Stimulated activated naive B cell treated with anti-CD40 and anti-IgM and Interleukin-4, amounts not matched to agents 10 μg/mL and 1 μg/mL and 100 μg/mL, for 72 hours (primary cell): ENCODE data around the gene SPOP.

Experiments
- ATAC-seq, 2 donors: fragments of 150-1000 bp; cut with Tn5 transposase; replicated peaks; 2 replicates each; pipeline ENCODE4 v1.10.0; 2021; ENCODE audit warnings: moderate library complexity in 1 of 2
- DNase-seq: peaks from one replicate; pipeline ENCODE4 v3.0.0; 2021
- H3K27ac Mint-ChIP-seq: one replicate; pipeline ENCODE4 v1.8.0; 2022; ENCODE audit warnings: mild to moderate bottlenecking, mixed read lengths
- H3K27me3 Mint-ChIP-seq, 2 donors: one replicate each; pipeline ENCODE4 v1.8.0; 2022; ENCODE audit warnings: mixed read lengths in 2 of 2
- H3K36me3 Mint-ChIP-seq, 2 donors: one replicate each; pipeline ENCODE4 v1.8.0; 2022; ENCODE audit warnings: mixed read lengths in 2 of 2, mild to moderate bottlenecking in 1 of 2
- H3K4me1 Mint-ChIP-seq, 2 donors: one replicate each; pipeline ENCODE4 v1.8.0; 2022; ENCODE audit warnings: mixed read lengths in 2 of 2, mild to moderate bottlenecking in 1 of 2
- H3K4me3 Mint-ChIP-seq, 2 donors: one replicate each; pipeline ENCODE4 v1.8.0; 2022; ENCODE audit warnings: mild to moderate bottlenecking in 2 of 2, mixed read lengths in 2 of 2, moderate library complexity in 1 of 2
- H3K9me3 Mint-ChIP-seq, 2 donors: one replicate each; pipeline ENCODE4 v1.8.0; 2022; ENCODE audit warnings: mixed read lengths in 2 of 2, mild to moderate bottlenecking in 1 of 2

Gene SPOP

DNA sequence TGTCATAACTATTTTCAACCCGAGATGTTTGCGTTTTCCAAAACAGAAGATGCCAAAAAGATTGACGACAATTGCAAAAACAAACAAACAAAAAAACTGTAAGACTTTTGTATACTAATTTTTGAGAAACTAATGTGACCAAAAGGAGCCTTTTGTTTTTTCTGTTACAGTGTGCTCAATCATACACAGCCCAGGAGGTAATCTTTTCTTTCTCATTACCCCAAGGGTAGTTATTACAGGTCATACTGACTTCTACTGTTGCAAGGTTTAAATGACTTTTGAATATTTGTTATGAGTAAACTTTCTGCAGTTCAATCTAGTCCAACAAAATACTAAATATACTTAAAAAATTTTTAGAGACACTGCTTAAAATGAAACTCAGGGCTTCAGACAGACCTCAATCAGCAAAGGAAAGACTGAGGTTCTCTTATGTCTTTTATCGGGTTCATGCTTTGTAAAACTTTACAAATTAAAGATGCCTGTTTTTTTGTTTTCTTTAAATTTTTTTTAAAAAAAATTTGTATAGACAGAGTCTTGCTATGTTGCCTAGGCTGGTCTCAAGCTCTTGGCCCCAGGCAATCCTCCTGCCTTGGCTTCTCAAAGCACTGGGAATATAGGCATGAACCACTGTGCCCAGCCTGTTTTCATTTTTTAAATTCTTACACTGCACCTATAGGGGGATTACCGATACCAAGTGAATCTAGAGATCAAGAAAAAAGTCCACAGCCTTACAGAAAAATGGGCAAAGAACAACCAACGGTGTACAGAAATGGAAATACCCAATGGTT is 47.6 kb downstream of the SPOP start:
- peaks cover 0 to 2% of the 10 kb centered on the region in 2 donors for H3K36me3 Mint-ChIP-seq
- no peak overlapping the region for H3K27ac Mint-ChIP-seq
- no peak for ATAC-seq
- H3K4me1 Mint-ChIP-seq = peaks cover 7 to 12% of the 10 kb centered on the region in 2 donors
- H3K9me3 Mint-ChIP-seq = no peaks in the 10 kb centered on the region
- DNase-seq = no peak
- H3K4me3 Mint-ChIP-seq = no peak overlapping the region
- H3K27me3 Mint-ChIP-seq = no peaks in the 10 kb centered on the region

DNA sequence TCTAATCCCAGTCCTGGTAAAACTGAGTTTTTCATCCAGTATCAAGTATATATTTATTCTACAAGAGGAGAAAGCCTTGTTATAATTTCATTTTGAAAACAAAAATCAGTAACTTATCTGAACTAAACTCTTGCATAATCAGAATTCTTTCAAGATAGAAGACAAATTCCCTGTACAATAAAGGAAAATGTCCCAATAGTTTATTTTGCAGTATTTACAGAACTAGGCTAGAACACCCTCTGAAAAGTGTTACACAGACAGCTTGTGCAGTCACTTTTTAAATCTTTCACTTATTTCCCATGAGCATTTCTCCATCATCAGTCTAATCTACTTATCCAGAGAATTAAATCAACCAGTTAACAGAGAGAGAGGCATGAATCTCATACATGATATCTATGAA is 48.5 kb downstream of the SPOP start:
- Mint-ChIP-seq H3K27ac (no peak overlapping the region), H3K4me3 (no peak overlapping the region), H3K9me3 (no peaks in the 10 kb centered on the region), H3K27me3 (no peaks in the 10 kb centered on the region), H3K4me1 (peaks cover 7 to 12% of the 10 kb centered on the region in 2 donors), H3K36me3 (peaks cover 0 to 2% of the 10 kb centered on the region in 2 donors)
- no peak for ATAC-seq
- DNase-seq = no peak

DNA sequence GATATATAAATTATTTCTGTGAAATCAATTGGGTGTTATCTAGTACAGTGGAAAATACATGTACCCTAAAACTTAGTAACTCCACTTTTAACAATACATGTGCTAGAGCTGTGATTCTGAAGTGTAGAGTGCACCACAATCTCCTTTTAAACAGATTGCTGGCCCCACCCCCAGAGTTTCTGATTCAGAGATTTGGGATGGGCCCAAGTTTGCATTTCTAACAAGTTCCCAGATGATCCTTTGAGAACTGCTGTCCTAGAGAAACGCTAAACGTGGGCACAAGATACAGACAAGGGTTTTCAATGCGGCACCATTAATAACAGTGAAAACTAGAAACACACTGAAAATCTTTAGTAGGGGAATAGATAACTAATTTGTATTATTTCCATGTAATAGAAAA is 53.0 kb downstream of the SPOP start:
- Mint-ChIP-seq H3K36me3 (peaks cover 9 to 17% of the 10 kb centered on the region in 2 donors), H3K27ac (no peak overlapping the region), H3K9me3 (no peaks in the 10 kb centered on the region), H3K27me3 (no peaks in the 10 kb centered on the region), H3K4me1 (peaks cover 0 to 2% of the 10 kb centered on the region in 2 donors), H3K4me3 (no peak overlapping the region)
- DNase-seq = no peak
- ATAC-seq = no peak

DNA sequence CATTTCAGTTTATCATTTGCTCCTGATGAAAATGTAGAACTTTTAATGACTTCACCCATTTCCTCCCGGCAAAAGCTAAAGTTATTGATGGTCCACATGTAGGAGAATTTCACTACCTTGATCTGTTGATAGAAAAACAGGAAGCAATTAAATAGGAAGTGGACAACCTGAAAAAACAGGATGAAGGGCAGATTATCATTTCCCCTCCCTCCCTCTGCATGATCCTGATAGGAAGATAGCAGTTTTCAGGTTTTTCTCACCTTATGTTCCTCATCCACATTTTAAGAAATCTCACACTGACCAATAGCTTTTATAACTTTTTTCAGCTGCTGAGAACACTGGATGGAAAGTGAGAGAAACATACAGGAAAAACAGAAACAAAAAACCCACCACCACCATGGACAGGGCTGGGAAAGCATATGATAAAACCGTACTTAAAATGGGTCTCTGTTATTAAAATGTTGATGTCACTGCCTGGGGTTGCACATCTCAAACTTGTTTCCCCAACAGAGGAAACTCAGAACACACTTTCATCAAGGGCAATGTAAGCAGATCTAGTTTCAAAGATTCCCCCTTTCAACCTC is 55.9 kb downstream of the SPOP start:
- DNase-seq = no peak
- no peaks in the 10 kb centered on the region for H3K27me3 Mint-ChIP-seq
- H3K36me3 Mint-ChIP-seq = peaks cover 14 to 29% of the 10 kb centered on the region in 2 donors
- no peaks in the 10 kb centered on the region for H3K4me1 Mint-ChIP-seq
- no peaks in the 10 kb centered on the region for H3K9me3 Mint-ChIP-seq
- H3K4me3 Mint-ChIP-seq = no peak overlapping the region
- no peak for ATAC-seq
- no peak overlapping the region for H3K27ac Mint-ChIP-seq

DNA sequence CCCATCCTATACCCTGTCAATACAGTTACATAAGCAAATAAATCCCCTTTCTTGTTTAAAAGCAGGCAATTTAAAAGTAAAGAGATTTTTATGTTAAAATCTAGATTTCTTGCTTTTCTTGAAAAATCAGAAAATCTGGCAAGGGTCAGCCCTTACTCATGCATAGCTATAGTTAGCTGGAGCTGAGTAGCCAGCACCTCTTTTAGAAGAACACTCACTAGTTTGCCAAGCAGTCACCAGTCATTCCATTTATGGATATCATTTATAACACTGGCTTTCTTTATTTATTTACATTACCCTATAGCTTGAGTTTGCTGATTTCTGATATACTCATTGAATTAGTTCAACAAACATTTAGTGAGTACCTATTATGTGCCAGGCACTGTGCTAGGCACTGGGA is 56.5 kb downstream of the SPOP start:
- Mint-ChIP-seq H3K27me3 (no peaks in the 10 kb centered on the region), H3K4me1 (peaks cover 0 to 4% of the 10 kb centered on the region in 2 donors), H3K36me3 (peaks cover 20 to 34% of the 10 kb centered on the region in 2 donors), H3K4me3 (no peak overlapping the region), H3K9me3 (no peaks in the 10 kb centered on the region), H3K27ac (peak overlapping the region; percentile 25)
- ATAC-seq = no peak
- DNase-seq = no peak

GRCh38 chr17:49618028-49618611 is 59.8 kb downstream of the SPOP start:
- DNase-seq (no peak), ATAC-seq (no peak)
- H3K4me3 Mint-ChIP-seq = no peak overlapping the region
- H3K9me3 Mint-ChIP-seq = no peaks in the 10 kb centered on the region
- no peak overlapping the region for H3K27ac Mint-ChIP-seq
- peaks cover 0 to 6% of the 10 kb centered on the region in 2 donors for H3K4me1 Mint-ChIP-seq
- H3K27me3 Mint-ChIP-seq = no peaks in the 10 kb centered on the region
- H3K36me3 Mint-ChIP-seq = peaks cover 25 to 34% of the 10 kb centered on the region in 2 donors

DNA sequence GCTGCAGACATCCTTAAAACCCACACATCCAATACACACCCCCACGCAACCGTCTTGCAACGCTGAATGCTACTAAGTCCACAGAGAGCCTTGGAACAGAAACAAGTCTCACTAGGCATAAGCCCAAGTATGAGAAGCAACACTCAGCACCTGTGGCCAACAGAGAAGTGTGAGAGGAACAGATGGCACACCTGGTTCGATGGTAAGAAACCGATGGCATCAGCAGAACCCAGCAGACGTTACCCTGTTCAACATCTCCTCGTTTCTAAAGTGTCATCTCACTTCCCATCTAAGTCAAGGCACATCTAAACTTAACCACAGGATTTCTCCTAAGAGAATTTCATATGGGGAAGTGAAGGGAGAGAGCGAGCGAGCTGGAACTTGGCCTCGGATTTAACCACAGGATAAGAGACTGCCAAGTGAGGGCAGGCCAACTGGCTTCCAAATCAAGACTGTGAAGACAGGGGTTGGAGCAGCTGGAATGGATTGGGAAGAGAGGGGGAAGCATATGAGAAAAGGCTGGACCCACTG is 61.2 kb downstream of the SPOP start:
- no peak for ATAC-seq
- Mint-ChIP-seq H3K4me3 (no peak overlapping the region), H3K4me1 (peaks cover 0 to 6% of the 10 kb centered on the region in 2 donors), H3K36me3 (peaks cover 24 to 31% of the 10 kb centered on the region in 2 donors), H3K9me3 (no peaks in the 10 kb centered on the region), H3K27me3 (no peaks in the 10 kb centered on the region), H3K27ac (no peak overlapping the region)
- DNase-seq = no peak

DNA sequence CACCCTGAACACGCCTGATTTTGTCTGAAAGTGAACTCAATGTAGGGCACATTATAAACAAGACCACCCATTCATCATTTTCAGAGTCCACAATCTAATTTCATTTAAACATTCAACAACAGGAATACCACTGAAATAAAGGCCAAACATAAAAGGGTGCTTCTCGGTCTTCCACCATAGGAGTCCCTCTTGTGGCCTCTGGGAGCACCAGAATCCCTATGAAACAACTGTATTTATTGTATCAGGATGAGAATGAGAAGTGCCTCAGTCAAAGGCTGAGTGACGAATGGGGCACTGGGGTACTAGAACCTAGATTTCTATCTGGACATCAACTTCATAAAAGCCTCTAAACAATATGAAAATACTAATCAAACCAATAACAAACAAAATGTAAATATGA is 61.8 kb downstream of the SPOP start:
- peak overlapping the region; percentile 71 for H3K27ac Mint-ChIP-seq
- no peak overlapping the region for H3K4me3 Mint-ChIP-seq
- no peak for ATAC-seq
- H3K36me3 Mint-ChIP-seq = peaks cover 27 to 30% of the 10 kb centered on the region in 2 donors
- no peak for DNase-seq
- H3K4me1 Mint-ChIP-seq = peaks cover 0 to 6% of the 10 kb centered on the region in 2 donors
- no peaks in the 10 kb centered on the region for H3K9me3 Mint-ChIP-seq
- no peaks in the 10 kb centered on the region for H3K27me3 Mint-ChIP-seq

- no peak for DNase-seq
- no peak for ATAC-seq
- H3K27ac Mint-ChIP-seq = no peak overlapping the region
- H3K4me1 Mint-ChIP-seq = peaks cover 0 to 6% of the 10 kb centered on the region in 2 donors
- peaks cover 35 to 37% of the 10 kb centered on the region in 2 donors for H3K36me3 Mint-ChIP-seq
- H3K9me3 Mint-ChIP-seq = no peaks in the 10 kb centered on the region
- no peaks in the 10 kb centered on the region for H3K27me3 Mint-ChIP-seq
- H3K4me3 Mint-ChIP-seq = no peak overlapping the region
Measured at GRCh38 chr17:49613182-49613800, 64.6 kb downstream of the SPOP start.

GRCh38 chr17:49612726-49613125 is 65.2 kb downstream of the SPOP start:
- no peaks in the 10 kb centered on the region for H3K9me3 Mint-ChIP-seq
- H3K27ac Mint-ChIP-seq = peak overlapping the region; percentile 7

DNA sequence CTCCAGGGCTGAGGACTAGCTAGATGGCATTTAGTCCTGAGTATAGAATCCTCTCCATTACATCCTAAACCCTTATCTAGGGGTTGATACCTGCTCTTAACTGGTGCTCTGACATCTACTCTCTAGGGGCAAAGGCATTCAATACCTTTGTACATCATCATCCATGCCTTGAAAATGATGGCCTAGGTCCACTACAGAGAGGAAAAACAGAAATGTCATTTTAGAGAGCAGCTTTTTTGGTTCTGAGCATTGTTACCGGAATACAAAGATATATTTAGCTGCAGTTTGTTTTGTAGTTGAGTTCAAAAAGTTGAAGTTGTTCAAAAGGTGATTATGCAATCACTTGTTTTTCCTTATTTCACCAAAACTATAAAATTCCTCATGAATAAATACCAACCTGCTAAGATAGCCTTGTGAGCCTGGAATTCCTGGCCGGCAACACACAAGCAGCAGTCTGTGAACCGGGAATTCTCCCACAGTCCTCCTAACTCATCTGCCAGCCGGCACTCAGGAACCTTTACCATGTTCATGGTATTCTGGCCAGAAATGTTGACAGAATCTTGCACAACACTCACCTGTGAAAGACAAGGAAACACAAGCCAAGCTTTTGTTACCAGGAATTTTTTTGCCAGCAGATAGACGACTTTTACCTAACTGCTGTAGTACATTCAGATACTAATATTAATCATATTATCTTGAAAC is 66.9 kb downstream of the SPOP start:
- no peak for ATAC-seq
- H3K27me3 Mint-ChIP-seq = no peaks in the 10 kb centered on the region
- peaks cover 0 to under 1% of the 10 kb centered on the region in 2 donors for H3K4me1 Mint-ChIP-seq
- H3K36me3 Mint-ChIP-seq = peaks cover 35 to 39% of the 10 kb centered on the region in 2 donors
- no peak overlapping the region for H3K4me3 Mint-ChIP-seq
- no peak for DNase-seq
- no peak overlapping the region for H3K27ac Mint-ChIP-seq
- H3K9me3 Mint-ChIP-seq = no peaks in the 10 kb centered on the region

More at GRCh38 chr17:49612726-49613125, 65.2 kb downstream of the SPOP start:
- DNase-seq (no peak), ATAC-seq (no peak)
- no peaks in the 10 kb centered on the region for H3K27me3 Mint-ChIP-seq
- peaks cover 0 to 6% of the 10 kb centered on the region in 2 donors for H3K4me1 Mint-ChIP-seq
- no peak overlapping the region for H3K4me3 Mint-ChIP-seq
- peaks cover 35 to 36% of the 10 kb centered on the region in 2 donors for H3K36me3 Mint-ChIP-seq

GRCh38 chr17:49604314-49604869 is 73.5 kb downstream of the SPOP start:
- DNase-seq (no peak), ATAC-seq (no peak)
- Mint-ChIP-seq H3K9me3 (no peaks in the 10 kb centered on the region), H3K27ac (peak overlapping the region; percentile 31), H3K27me3 (no peaks in the 10 kb centered on the region), H3K36me3 (peaks cover 31 to 53% of the 10 kb centered on the region in 2 donors), H3K4me3 (no peak overlapping the region), H3K4me1 (peaks cover 11 to 33% of the 10 kb centered on the region in 2 donors)

DNA sequence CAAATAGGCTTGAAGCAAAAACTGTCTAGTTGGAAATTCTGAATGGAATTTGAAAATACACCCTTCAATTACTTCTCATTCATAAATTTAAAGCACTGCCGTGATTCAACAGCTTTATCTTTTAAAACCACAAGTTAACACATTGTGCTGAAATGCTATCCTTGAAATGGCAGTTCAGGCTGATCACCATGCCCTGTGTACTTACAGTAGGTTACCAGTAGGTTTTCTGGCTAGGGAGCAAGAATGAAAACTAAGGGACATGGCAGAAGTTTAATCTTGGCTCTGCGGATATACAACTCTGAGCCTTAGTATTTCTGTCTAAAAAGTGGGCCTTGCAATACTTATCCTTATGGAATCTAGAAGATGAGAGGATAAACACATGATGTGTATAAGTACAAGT is 74.2 kb downstream of the SPOP start:
- H3K36me3 Mint-ChIP-seq = peaks cover 31 to 49% of the 10 kb centered on the region in 2 donors
- H3K9me3 Mint-ChIP-seq = no peaks in the 10 kb centered on the region

More for the DNA sequence above, 74.2 kb downstream of the SPOP start:
- H3K4me3 Mint-ChIP-seq = no peak overlapping the region
- no peaks in the 10 kb centered on the region for H3K27me3 Mint-ChIP-seq
- H3K4me1 Mint-ChIP-seq = peaks cover 11 to 33% of the 10 kb centered on the region in 2 donors
- H3K27ac Mint-ChIP-seq = no peak overlapping the region
- ATAC-seq (no peak), DNase-seq (no peak)
